ENCODE results near the gene AK8.

The AK8 gene

GRCh38 chr9:132769906-132770769 is 107.9 kb downstream of the AK8 start:
- peak; percentile 2 to 58 for DNase-seq

GRCh38 chr9:132768932-132769905 is 108.9 kb downstream of the AK8 start:
- DNase-seq: peak; percentile 43 to 73

- DNase-seq: no peak
Measured at GRCh38 chr9:132763574-132763973, 114.5 kb downstream of the AK8 start.

GRCh38 chr9:132762896-132763295 is 115.2 kb downstream of the AK8 start:
- no peak for DNase-seq

- DNase-seq: no peak
Measured at GRCh38 chr9:132761602-132762001, 116.5 kb downstream of the AK8 start.

- DNase-seq: no peak
Measured at GRCh38 chr9:132760057-132760456, 118.0 kb downstream of the AK8 start.

- DNase-seq: no peak
Measured at GRCh38 chr9:132757016-132757415, 121.1 kb downstream of the AK8 start.

GRCh38 chr9:132756214-132756845 is 121.8 kb downstream of the AK8 start:
- no peak for DNase-seq

- DNase-seq: no peak
Measured at GRCh38 chr9:132755096-132755495, 123.0 kb downstream of the AK8 start.

- DNase-seq: no peak
Measured at GRCh38 chr9:132754236-132754635, 123.8 kb downstream of the AK8 start.

- DNase-seq: no peak
Measured at GRCh38 chr9:132753593-132753880, 124.5 kb downstream of the AK8 start.

- DNase-seq: no peak
Measured at GRCh38 chr9:132752877-132753592, 125.0 kb downstream of the AK8 start.

- no peak for DNase-seq
Measured at GRCh38 chr9:132750668-132751067, 127.4 kb downstream of the AK8 start.

GRCh38 chr9:132749306-132749705 is 128.8 kb downstream of the AK8 start:
- DNase-seq: no peak

GRCh38 chr9:132748450-132748849 is 129.6 kb downstream of the AK8 start:
- no peak for DNase-seq

GRCh38 chr9:132745756-132746709 is 132.1 kb downstream of the AK8 start:
- DNase-seq: no peak

GRCh38 chr9:132744881-132745755 is 133.0 kb downstream of the AK8 start:
- peak in 1 of 2 experiments; percentile 52 for DNase-seq

- DNase-seq: no peak
Measured at GRCh38 chr9:132743931-132744479, 134.1 kb downstream of the AK8 start.

GRCh38 chr9:132742821-132743311 is 135.2 kb downstream of the AK8 start:
- no peak for DNase-seq

Measured in NCI-H526 (cell line).